GM23248 (cell line): ENCODE results near the gene CGGBP1. TPM values are rescaled to one million over a fixed set of nuclear protein-coding genes. Genes with fewer than 3 reads are reported as not detected.

Source experiments
- DNase-seq: peaks from one replicate; pipeline ENCODE4 v3.0.0-alpha.2; 2015
- H2AFZ ChIP-seq: fragments of 200-600 bp; sonication (generic); 2 replicates; pipeline ENCODE4 v1.6.1; 2016; ENCODE audit warnings: antibody characterized with exemption
- H3F3A ChIP-seq: fragments of 200-600 bp; sonication (generic); 2 replicates; pipeline ENCODE4 v1.6.1; 2016; ENCODE audit warnings: mild to moderate bottlenecking, antibody characterized with exemption, mixed run types; ENCODE audit not compliant: insufficient read depth
- H3K27ac ChIP-seq: fragments of 200-600 bp; sonication (generic); 2 replicates; pipeline ENCODE4 v1.5.1; 2016; ENCODE audit warnings: mild to moderate bottlenecking
- H3K27me3 ChIP-seq: fragments of 200-600 bp; sonication (generic); replicated peaks from 2 replicates; pipeline ENCODE4 v1.6.1; 2016; ENCODE audit warnings: mild to moderate bottlenecking; ENCODE audit not compliant: insufficient read depth
- H3K36me3 ChIP-seq: fragments of 200-600 bp; sonication (generic); 2 replicates; pipeline ENCODE4 v1.6.1; 2016; ENCODE audit warnings: low read depth, mild to moderate bottlenecking
- H3K4me1 ChIP-seq: fragments of 200-600 bp; sonication (generic); 2 replicates; pipeline ENCODE4 v1.6.1; 2016; ENCODE audit warnings: mild to moderate bottlenecking; ENCODE audit not compliant: insufficient read depth
- H3K4me2 ChIP-seq: fragments of 200-600 bp; sonication (generic); one replicate; pipeline ENCODE4 v1.6.1; 2016; ENCODE audit warnings: mild to moderate bottlenecking; ENCODE audit not compliant: unreplicated experiment
- H3K4me3 ChIP-seq: fragments of 200-600 bp; sonication (generic); 2 replicates; pipeline ENCODE4 v1.5.1; 2016; ENCODE audit warnings: mild to moderate bottlenecking
- H3K79me2 ChIP-seq: fragments of 200-600 bp; sonication (generic); 2 replicates; pipeline ENCODE4 v1.6.1; 2016; ENCODE audit warnings: mild to moderate bottlenecking; ENCODE audit not compliant: insufficient read depth
- H3K9ac ChIP-seq: fragments of 200-600 bp; sonication (generic); 2 replicates; pipeline ENCODE4 v1.6.1; 2016; ENCODE audit warnings: mild to moderate bottlenecking
- H3K9me2 ChIP-seq: fragments of 200-600 bp; sonication (generic); 2 replicates; pipeline ENCODE4 v1.6.1; 2016; ENCODE audit warnings: mixed run types, mild to moderate bottlenecking, moderate library complexity; ENCODE audit not compliant: insufficient read depth
- H3K9me3 ChIP-seq: fragments of 200-600 bp; sonication (generic); one replicate; pipeline ENCODE4 v1.6.1; 2017; ENCODE audit warnings: low read depth
- H4K20me1 ChIP-seq: fragments of 200-600 bp; sonication (generic); 2 replicates; pipeline ENCODE4 v1.6.0; 2016; ENCODE audit not compliant: insufficient read depth
- EZH2 ChIP-seq: fragments of 200-600 bp; sonication (generic); IDR thresholded peaks from 2 replicates; pipeline ENCODE4 v1.6.1; 2018; ENCODE audit warnings: antibody characterized with exemption, mild to moderate bottlenecking; ENCODE audit not compliant: insufficient read depth, poor library complexity, severe bottlenecking
- EZH2phosphoT487 ChIP-seq: fragments of 200-600 bp; sonication (generic); IDR thresholded peaks from 2 replicates; pipeline ENCODE4 v1.6.1; 2018; ENCODE audit warnings: antibody characterized with exemption, moderate library complexity, mild to moderate bottlenecking, low read depth; ENCODE audit not compliant: insufficient read depth
- WGBS, 2 experiments: methylation state at CpG; one replicate each; pipeline ENCODE4 v1.1.6; 2015 to 2017; ENCODE audit warnings: low lambda C conversion rate in 2 of 2, low coverage in 1 of 2; ENCODE audit errors: missing lambda C conversion rate in 2 of 2; 5-methylcytosine and 5-hydroxymethylcytosine counted together
- in situ Hi-C: fragments of 300-500 bp; cut with MboI; formaldehyde crosslinking; loops from 2 replicates; pipeline ENCODE4 v1.15.0; 2020
- polyA plus RNA-seq: library from polyadenylated mRNA; unstranded; fragments of >200 nt; fragmentation: Nextera tagmentation; extraction: Ambion mirVana; gene quantifications from 2 replicates; pipeline ENCODE4 v1.2.1, GENCODE V29; 2016
- total RNA-seq: library from RNA; depleted of rRNA; stranded (reverse); fragments of >200 nt; shearing (Covaris generic); gene quantifications from 2 replicates; pipeline ENCODE4 v1.2.3, GENCODE V29; 2014

The CGGBP1 gene
- total and polyA plus RNA-seq, 2 experiments from 2014 or later: 51.1 to 61.4 TPM

- H3K4me3 ChIP-seq: peak overlapping the region; percentile 77
- H3K4me2 ChIP-seq: peak overlapping the region; percentile 99
- 0 to 4% methylated on average over 1 of the region's 1 CpG for WGBS, 2 experiments
- DNase-seq: peak; percentile 66
- H3K4me1 ChIP-seq: peaks cover 16% of the 10 kb centered on the region
- H3K36me3 ChIP-seq: no peaks in the 10 kb centered on the region
- H4K20me1 ChIP-seq: no peaks in the 10 kb centered on the region
- H3K9me3 ChIP-seq: no peaks in the 10 kb centered on the region
- peak overlapping the region; percentile 75 for H3K9ac ChIP-seq
- TF ChIP-seq EZH2: no peak
- TF ChIP-seq EZH2phosphoT487: no peak
- in situ Hi-C loops: loop anchor here (25.0 kb wide), 1 partner anchor 1244 kb away; no protein-coding TSS in a partner anchor
- H3K79me2 ChIP-seq: no peaks in the 10 kb centered on the region
- no peaks in the 10 kb centered on the region for H3K9me2 ChIP-seq
- H2AFZ ChIP-seq: peak overlapping the region; percentile 98
- H3F3A ChIP-seq: no peaks in the 10 kb centered on the region
- peak overlapping the region; percentile 47 for H3K27ac ChIP-seq
- H3K27me3 ChIP-seq: no peaks in the 10 kb centered on the region
Measured at GRCh38 chr3:88031642-88032077, 27.1 kb downstream of the CGGBP1 start.

GRCh38 chr3:88030210-88030609, 28.6 kb downstream of the CGGBP1 start:
- peak overlapping the region; percentile 75 for H3K4me2 ChIP-seq
- 55 to 68% methylated on average over 3 of the region's 3 CpGs for WGBS, 2 experiments

GRCh38 chr3:88028876-88029275, 29.9 kb downstream of the CGGBP1 start:
- no peaks in the 10 kb centered on the region for H3K9me2 ChIP-seq
- H3K36me3 ChIP-seq: no peaks in the 10 kb centered on the region
- no peaks in the 10 kb centered on the region for H4K20me1 ChIP-seq
- 88 to 97% methylated on average over 2 of the region's 2 CpGs for WGBS, 2 experiments
- H3K9ac ChIP-seq: no peak overlapping the region
- no peak overlapping the region for H2AFZ ChIP-seq
- H3K27ac ChIP-seq: no peak overlapping the region
- no peak overlapping the region for H3K4me2 ChIP-seq
- in situ Hi-C loops: loop anchor here (25.0 kb wide), 1 partner anchor 1242 kb away; no protein-coding TSS in a partner anchor
- no peaks in the 10 kb centered on the region for H3K79me2 ChIP-seq
- no peak for TF ChIP-seq EZH2
- no peak for TF ChIP-seq EZH2phosphoT487
- no peaks in the 10 kb centered on the region for H3K27me3 ChIP-seq
- H3F3A ChIP-seq: no peaks in the 10 kb centered on the region
- H3K4me1 ChIP-seq: peaks cover 16% of the 10 kb centered on the region
- DNase-seq: no peak
- no peak overlapping the region for H3K4me3 ChIP-seq
- H3K9me3 ChIP-seq: no peaks in the 10 kb centered on the region

More at GRCh38 chr3:88030210-88030609, 28.6 kb downstream of the CGGBP1 start:
- H3K27ac ChIP-seq: no peak overlapping the region
- H3K9ac ChIP-seq: peak overlapping the region; percentile 54
- H3K27me3 ChIP-seq: no peaks in the 10 kb centered on the region
- no peaks in the 10 kb centered on the region for H3K9me2 ChIP-seq
- no peaks in the 10 kb centered on the region for H3K79me2 ChIP-seq
- H3K9me3 ChIP-seq: no peaks in the 10 kb centered on the region
- no peaks in the 10 kb centered on the region for H3K36me3 ChIP-seq
- no peak for TF ChIP-seq EZH2
- TF ChIP-seq EZH2phosphoT487: no peak
- H4K20me1 ChIP-seq: no peaks in the 10 kb centered on the region
- in situ Hi-C loops: loop anchor here (25.0 kb wide), 1 partner anchor 1243 kb away; no protein-coding TSS in a partner anchor
- peaks cover 16% of the 10 kb centered on the region for H3K4me1 ChIP-seq
- no peaks in the 10 kb centered on the region for H3F3A ChIP-seq
- H2AFZ ChIP-seq: peak overlapping the region; percentile 81
- H3K4me3 ChIP-seq: peak overlapping the region; percentile 53
- peak; percentile 17 for DNase-seq

- DNase-seq: no peak
- Histone ChIP-seq H3K79me2 (no peaks in the 10 kb centered on the region), H3K27ac (no peak overlapping the region), H3K4me1 (no peaks in the 10 kb centered on the region), H3K4me3 (no peak overlapping the region), H3K9me2 (no peaks in the 10 kb centered on the region), H3K27me3 (no peaks in the 10 kb centered on the region), H4K20me1 (no peaks in the 10 kb centered on the region), H2AFZ (no peak overlapping the region), H3K9ac (no peak overlapping the region), H3K36me3 (no peaks in the 10 kb centered on the region), H3K9me3 (no peaks in the 10 kb centered on the region), H3K4me2 (no peak overlapping the region), H3F3A (no peaks in the 10 kb centered on the region)
- no peak for TF ChIP-seq EZH2
- TF ChIP-seq EZH2phosphoT487: no peak
- 65 to 73% methylated on average over 4 of the region's 4 CpGs for WGBS, 2 experiments
- in situ Hi-C loops: loop anchor here (25.0 kb wide), 1 partner anchor 1238 kb away; no protein-coding TSS in a partner anchor
Measured at GRCh38 chr3:88025001-88025552, 33.7 kb downstream of the CGGBP1 start.
